ENCODE measurements around the gene GAMT.

GAMT gene

GRCh38 chr19:1438933-1439354, 37.6 kb upstream of the GAMT start:
- no peak for DNase-seq
- H3K36me3 Mint-ChIP-seq = peaks cover 50 to 54% of the 10 kb centered on the region in 2 donors
- peak; percentile 1 to 5 for ATAC-seq (replicated peaks)
- H3K4me1 Mint-ChIP-seq = peaks cover 25 to 43% of the 10 kb centered on the region in 2 donors
- H3K4me3 Mint-ChIP-seq = peak overlapping the region; percentile 97 to 100
- no peaks in the 10 kb centered on the region for H3K27me3 Mint-ChIP-seq
- H3K9me3 Mint-ChIP-seq = no peaks in the 10 kb centered on the region
- peak overlapping the region; percentile 100 for H3K27ac Mint-ChIP-seq

- Mint-ChIP-seq H3K9me3 (no peaks in the 10 kb centered on the region), H3K4me1 (peaks cover 25 to 47% of the 10 kb centered on the region in 2 donors), H3K27ac (peak within 1 kb of the TSS; percentile 100), H3K27me3 (no peaks in the 10 kb centered on the region), H3K36me3 (peaks cover 54% of the 10 kb centered on the region in 2 donors), H3K4me3 (peak within 1 kb of the TSS; percentile 97 to 100)
- DNase-seq (peak; percentile 92), ATAC-seq (replicated peaks) (peak; percentile 84 to 92)
These were observed 36.9 kb upstream of the GAMT start, which contains the start of gene RPS15 for GRCh38 chr19:1438035-1438932. RPS15 (plus strand) TSS chr19:1438396; CDS start chr19:1438426, 30 bp downstream.

GRCh38 chr19:1437609-1438008, 36.3 kb upstream of the GAMT start:
- ATAC-seq (replicated peaks) (no peak), DNase-seq (no peak)
- Mint-ChIP-seq H3K4me3 (no peak overlapping the region), H3K27me3 (no peaks in the 10 kb centered on the region), H3K36me3 (peaks cover 50 to 52% of the 10 kb centered on the region in 2 donors), H3K27ac (peak overlapping the region; percentile 100), H3K9me3 (no peaks in the 10 kb centered on the region), H3K4me1 (peaks cover 22 to 43% of the 10 kb centered on the region in 2 donors)

DNA sequence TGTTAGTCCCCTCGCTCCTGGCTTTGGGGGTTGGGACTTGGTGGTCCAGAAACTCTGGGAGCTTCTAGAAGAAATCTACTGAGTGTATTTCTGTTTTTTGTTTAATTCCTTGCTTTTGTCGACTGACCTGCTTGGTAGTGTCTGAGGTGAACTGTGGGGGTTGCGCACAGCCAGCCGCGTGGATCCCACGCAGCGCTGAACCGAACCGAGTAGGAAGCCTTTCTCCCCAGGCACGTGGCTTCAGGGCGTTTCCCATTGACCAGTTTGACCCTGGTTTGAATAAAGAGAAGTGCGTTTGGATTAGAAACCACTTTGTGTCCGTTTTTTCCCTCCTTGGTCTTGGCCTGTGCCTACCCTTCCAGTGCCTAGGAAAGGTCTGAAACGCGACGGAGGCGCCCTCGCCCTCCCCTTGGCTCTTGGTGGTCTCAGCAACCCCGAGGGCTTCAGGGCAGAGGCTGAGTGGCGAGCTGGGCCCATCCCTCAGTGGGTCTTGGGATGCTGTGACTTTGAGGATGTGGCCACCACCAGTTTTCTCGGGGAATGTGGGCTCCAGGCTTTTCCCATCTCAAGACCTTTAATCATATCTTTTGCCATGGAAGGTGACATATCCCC, 34.1 kb upstream of the GAMT start:
- H3K4me1 Mint-ChIP-seq = peaks cover 11 to 26% of the 10 kb centered on the region in 2 donors
- DNase-seq (no peak), ATAC-seq (replicated peaks) (no peak)
- H3K27ac Mint-ChIP-seq = peak overlapping the region; percentile 9
- no peaks in the 10 kb centered on the region for H3K9me3 Mint-ChIP-seq
- H3K36me3 Mint-ChIP-seq = peaks cover 40% of the 10 kb centered on the region in 2 donors
- H3K4me3 Mint-ChIP-seq = no peak overlapping the region
- no peaks in the 10 kb centered on the region for H3K27me3 Mint-ChIP-seq

GRCh38 chr19:1434577-1435060, 33.3 kb upstream of the GAMT start:
- DNase-seq (no peak), ATAC-seq (replicated peaks) (no peak)
- Mint-ChIP-seq H3K4me1 (peaks cover 7 to 17% of the 10 kb centered on the region in 2 donors), H3K27ac (no peak overlapping the region), H3K27me3 (no peaks in the 10 kb centered on the region), H3K9me3 (no peaks in the 10 kb centered on the region), H3K36me3 (peaks cover 37% of the 10 kb centered on the region in 2 donors), H3K4me3 (no peak overlapping the region)

- peaks cover 5 to 13% of the 10 kb centered on the region in 2 donors for H3K4me1 Mint-ChIP-seq
- DNase-seq (no peak), ATAC-seq (replicated peaks) (no peak)
- no peak overlapping the region for H3K27ac Mint-ChIP-seq
- H3K9me3 Mint-ChIP-seq = no peaks in the 10 kb centered on the region
- H3K36me3 Mint-ChIP-seq = peaks cover 31 to 34% of the 10 kb centered on the region in 2 donors
- H3K4me3 Mint-ChIP-seq = no peak overlapping the region
- no peaks in the 10 kb centered on the region for H3K27me3 Mint-ChIP-seq
These were observed 32.7 kb upstream of the GAMT start for GRCh38 chr19:1434040-1434366.

DNA sequence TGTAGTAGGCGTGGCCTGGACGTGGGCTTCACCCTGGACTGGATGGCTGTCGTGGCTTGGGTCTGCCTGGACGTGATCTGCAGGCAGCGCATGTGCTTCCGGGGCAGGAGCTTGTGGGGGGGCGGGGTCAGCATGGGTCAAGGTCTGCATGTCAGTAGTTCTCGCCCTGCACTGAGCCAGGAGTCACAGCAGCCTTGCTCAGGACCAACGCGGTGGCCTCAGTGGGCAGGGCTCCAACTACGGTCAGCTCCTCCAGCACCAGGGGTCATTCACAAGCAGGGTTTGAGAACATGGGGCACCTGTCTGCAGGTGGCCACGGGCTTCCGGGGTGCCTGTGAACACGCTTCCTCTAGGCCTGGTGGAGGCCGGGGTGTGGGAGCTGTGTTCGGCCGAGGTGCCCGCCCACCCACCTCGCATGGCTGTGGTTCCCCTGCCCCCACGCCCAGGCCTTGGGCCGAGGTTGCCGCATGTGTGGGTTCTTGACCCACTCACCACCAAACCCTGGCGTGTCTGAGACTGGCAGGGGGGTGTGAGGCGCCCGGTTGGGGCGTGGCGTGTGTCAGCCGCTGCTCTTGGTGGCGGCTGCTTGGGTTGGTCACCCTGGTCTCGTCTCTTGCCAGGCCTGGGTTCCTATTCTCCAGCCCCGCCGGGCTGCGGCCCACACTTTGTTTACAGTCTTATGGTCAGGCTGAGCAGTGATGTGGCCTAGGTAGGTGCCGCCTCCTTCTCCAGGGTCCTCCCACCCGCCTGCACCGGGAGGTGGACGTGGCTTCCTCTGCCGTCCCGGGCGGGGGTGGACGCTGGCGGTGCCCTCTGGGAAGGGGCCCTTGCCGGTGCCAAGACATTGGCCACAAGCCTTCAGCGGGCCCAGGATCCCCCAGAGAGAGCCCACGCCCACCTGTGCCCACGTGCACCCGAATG, 32.0 kb upstream of the GAMT start:
- Mint-ChIP-seq H3K4me3 (no peak overlapping the region), H3K27me3 (no peaks in the 10 kb centered on the region), H3K36me3 (peaks cover 26 to 30% of the 10 kb centered on the region in 2 donors), H3K27ac (no peak overlapping the region), H3K4me1 (peaks cover 5 to 13% of the 10 kb centered on the region in 2 donors), H3K9me3 (no peaks in the 10 kb centered on the region)
- ATAC-seq (replicated peaks) (no peak), DNase-seq (no peak)

GRCh38 chr19:1432507-1432887, 31.2 kb upstream of the GAMT start:
- DNase-seq = no peak
- Mint-ChIP-seq H3K27ac (peak overlapping the region; percentile 25), H3K4me3 (no peak overlapping the region), H3K4me1 (peaks cover 0 to 5% of the 10 kb centered on the region in 2 donors), H3K27me3 (no peaks in the 10 kb centered on the region), H3K36me3 (peaks cover 22 to 27% of the 10 kb centered on the region in 2 donors), H3K9me3 (no peaks in the 10 kb centered on the region)
- ATAC-seq (replicated peaks) = no peak

DNA sequence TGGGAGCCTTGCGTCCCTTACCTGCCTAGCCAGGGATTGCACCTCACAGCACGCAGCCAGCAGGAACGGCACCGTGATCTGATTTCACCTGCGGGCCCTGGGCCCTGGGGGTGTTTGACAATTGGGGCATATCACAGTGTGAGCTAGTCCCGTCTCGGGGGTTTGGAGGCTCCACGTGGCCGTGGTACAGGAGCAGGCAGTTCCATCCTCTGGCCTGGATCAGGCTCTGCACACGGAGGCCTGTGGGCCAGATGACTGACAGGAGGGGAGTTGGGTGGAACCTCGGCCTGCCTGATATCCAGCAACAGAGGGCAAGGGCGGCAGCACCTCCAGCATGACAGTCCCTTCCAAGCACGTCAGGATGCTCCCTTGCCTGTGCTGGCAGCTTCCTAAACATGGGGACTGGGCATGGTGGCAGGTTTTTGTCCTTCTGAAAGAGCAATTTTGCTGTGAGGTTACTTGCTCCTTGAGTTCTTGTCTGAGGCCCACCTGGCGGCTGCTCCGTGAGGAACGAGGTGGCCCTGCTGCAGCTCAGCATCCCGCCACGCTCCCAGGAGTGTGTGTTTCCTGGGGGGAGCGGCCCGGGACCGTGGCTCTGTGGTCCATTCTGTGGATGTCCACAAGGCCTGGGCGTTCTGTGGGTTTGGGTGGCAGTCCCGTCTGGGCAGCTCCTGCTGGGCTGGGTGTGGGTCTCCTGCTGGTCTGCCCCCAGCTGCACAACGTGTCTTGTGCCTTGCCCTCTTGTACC, 30.6 kb upstream of the GAMT start:
- Mint-ChIP-seq H3K9me3 (no peaks in the 10 kb centered on the region), H3K4me1 (peaks cover 0 to 5% of the 10 kb centered on the region in 2 donors), H3K36me3 (peaks cover 22 to 27% of the 10 kb centered on the region in 2 donors), H3K27ac (peak overlapping the region; percentile 63), H3K27me3 (no peaks in the 10 kb centered on the region), H3K4me3 (peak overlapping the region in 1 of 2 donors; percentile 22)
- DNase-seq (no peak), ATAC-seq (replicated peaks) (no peak)

- no peak for ATAC-seq (replicated peaks)
- DNase-seq = no peak
- Mint-ChIP-seq H3K27me3 (no peaks in the 10 kb centered on the region), H3K4me1 (peaks cover 2 to 5% of the 10 kb centered on the region in 2 donors), H3K4me3 (no peak overlapping the region), H3K36me3 (peaks cover 21 to 22% of the 10 kb centered on the region in 2 donors), H3K9me3 (no peaks in the 10 kb centered on the region), H3K27ac (no peak overlapping the region)
These were observed 28.9 kb upstream of the GAMT start for GRCh38 chr19:1430246-1430645.

DNA sequence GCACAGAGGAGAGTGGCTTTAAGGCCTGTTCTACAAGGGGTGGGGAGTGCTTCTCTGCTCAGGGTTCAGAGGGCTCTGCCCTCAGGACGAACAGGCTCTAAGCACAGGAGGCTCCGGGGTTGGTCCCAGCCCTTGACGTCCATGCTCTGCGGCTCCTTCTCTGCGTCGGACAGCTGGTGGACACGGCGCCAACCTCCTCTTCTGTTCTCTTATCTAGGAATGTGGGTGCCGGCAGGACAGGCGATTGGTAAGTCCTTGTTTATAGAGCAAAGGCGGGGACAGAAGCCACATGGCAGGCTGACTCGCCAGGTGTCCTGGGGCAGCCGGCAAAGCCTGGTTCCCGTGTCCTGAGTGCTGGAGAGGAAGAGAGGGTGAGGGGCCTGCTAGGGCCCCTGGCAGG, 28.4 kb upstream of the GAMT start:
- peaks cover 4 to 9% of the 10 kb centered on the region in 2 donors for H3K4me1 Mint-ChIP-seq
- ATAC-seq (replicated peaks) = no peak
- no peak for DNase-seq
- no peak overlapping the region for H3K4me3 Mint-ChIP-seq
- H3K27me3 Mint-ChIP-seq = no peaks in the 10 kb centered on the region
- H3K9me3 Mint-ChIP-seq = no peaks in the 10 kb centered on the region
- H3K27ac Mint-ChIP-seq = peak overlapping the region; percentile 69
- peaks cover 24 to 25% of the 10 kb centered on the region in 2 donors for H3K36me3 Mint-ChIP-seq

DNA sequence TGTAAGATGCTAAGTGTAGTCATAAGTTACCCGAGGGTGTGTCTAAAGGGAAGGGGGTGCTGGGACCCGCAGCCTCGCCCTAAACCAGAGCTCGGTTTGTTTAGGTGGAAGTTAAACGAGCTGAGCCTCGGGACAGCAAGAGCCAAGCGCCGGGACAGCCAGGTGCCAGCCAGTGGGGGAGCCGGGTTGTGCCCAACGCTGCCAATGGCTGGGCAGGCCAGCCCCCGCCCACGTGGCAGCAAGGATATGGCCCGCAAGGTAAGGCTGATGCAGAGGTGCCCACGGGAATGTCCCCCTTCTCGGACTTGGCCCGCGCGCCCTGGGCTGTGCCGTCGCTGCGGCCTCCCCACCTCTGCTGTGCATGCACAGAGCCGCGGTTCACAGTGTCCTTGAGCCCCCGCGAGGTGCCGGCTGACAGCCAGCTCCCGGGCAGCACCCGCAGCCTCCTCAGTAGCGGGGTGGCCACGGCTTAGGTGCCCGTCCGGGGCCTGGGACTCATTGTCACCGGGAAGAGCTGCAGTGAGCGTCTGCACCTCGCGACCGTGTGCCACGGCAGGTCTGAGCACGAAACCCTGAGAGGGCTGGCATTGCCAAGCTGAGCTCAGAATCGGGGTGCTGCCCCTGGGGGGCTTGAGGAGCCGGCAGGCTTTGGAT, 27.5 kb upstream of the GAMT start:
- peaks cover 4 to 13% of the 10 kb centered on the region in 2 donors for H3K4me1 Mint-ChIP-seq
- ATAC-seq (replicated peaks) (no peak), DNase-seq (no peak)
- H3K4me3 Mint-ChIP-seq = no peak overlapping the region
- H3K27me3 Mint-ChIP-seq = no peaks in the 10 kb centered on the region
- no peak overlapping the region for H3K27ac Mint-ChIP-seq
- peaks cover 31 to 33% of the 10 kb centered on the region in 2 donors for H3K36me3 Mint-ChIP-seq
- H3K9me3 Mint-ChIP-seq = no peaks in the 10 kb centered on the region

Data from stimulated activated naive B cell treated with anti-CD40 and anti-IgM and Interleukin-4, amounts not matched to agents 10 μg/mL and 1 μg/mL and 100 μg/mL, for 72 hours (primary cell).